PC-9 (cell line): ENCODE data around the gene HOXA9.

ENCODE experiments used
- EZH2 ChIP-seq: fragments of 200-600 bp; sonication (generic); IDR thresholded peaks from 2 replicates; pipeline ENCODE4 v1.8.0; 2017; ENCODE audit warnings: antibody characterized with exemption, low read depth
- TF ChIP-seq, protein P1 (sequence below): fragments of 200-600 bp; sonication (generic); conservative IDR thresholded peaks from 2 replicates; pipeline ENCODE4 v1.6.1; 2017; ENCODE audit warnings: mixed run types, antibody characterized with exemption, mild to moderate bottlenecking, moderate library complexity

- TF ChIP-seq, protein P1, sequence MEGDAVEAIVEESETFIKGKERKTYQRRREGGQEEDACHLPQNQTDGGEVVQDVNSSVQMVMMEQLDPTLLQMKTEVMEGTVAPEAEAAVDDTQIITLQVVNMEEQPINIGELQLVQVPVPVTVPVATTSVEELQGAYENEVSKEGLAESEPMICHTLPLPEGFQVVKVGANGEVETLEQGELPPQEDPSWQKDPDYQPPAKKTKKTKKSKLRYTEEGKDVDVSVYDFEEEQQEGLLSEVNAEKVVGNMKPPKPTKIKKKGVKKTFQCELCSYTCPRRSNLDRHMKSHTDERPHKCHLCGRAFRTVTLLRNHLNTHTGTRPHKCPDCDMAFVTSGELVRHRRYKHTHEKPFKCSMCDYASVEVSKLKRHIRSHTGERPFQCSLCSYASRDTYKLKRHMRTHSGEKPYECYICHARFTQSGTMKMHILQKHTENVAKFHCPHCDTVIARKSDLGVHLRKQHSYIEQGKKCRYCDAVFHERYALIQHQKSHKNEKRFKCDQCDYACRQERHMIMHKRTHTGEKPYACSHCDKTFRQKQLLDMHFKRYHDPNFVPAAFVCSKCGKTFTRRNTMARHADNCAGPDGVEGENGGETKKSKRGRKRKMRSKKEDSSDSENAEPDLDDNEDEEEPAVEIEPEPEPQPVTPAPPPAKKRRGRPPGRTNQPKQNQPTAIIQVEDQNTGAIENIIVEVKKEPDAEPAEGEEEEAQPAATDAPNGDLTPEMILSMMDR, result no peak
- no peak for TF ChIP-seq EZH2
Measured at GRCh38 chr7:27213433-27214238, 48.3 kb upstream of the HOXA9 start.
